ENCODE measurements around the gene IRGC. TPM values are rescaled to one million over a fixed set of nuclear protein-coding genes. Genes with fewer than 3 reads are reported as not detected.

IRGC gene
- polyA plus RNA-seq, 1 experiment: not detected

DNA sequence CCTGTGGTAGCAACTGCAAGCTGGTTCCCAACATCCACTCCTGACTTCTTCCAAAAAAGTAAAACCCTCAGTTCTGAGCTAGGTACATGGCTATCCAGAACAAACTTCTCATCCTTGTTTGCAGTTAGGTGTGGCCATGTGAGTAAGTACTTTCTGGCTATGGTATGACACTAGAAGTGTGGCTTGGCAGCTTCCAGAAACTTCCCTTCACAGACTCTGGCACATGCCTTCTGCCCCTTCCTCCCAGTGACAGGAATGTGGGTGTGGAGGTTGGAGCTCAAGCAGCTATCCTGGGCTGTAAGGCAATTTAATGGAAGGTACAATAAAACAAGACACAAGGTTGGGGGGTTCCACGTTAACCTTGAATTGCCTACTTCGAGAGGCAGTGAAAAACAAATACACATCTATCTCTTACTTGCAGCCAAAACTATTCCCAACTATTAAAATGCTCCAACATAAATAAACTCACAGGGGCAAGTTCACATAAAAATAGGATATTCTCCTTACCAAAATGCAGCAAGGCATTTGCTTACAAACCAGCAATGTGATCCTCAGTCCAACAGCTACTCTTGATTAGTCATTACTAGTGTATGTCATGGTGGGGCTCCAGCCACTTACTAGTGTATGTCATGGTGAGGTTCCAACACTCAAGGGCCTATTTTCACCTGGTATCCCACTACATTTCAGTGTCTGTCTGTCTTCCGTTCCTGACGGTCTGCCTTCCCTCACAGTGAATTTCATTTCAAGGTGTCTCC, 35.8 kb downstream of the IRGC start:
- ChIA-PET CTCF (interaction anchor here (1.0 to 2.9 kb wide), 9 partner anchors 8 to 648 kb away, joined by 3 to 15 read pairs (median 6); partner anchors contain the start of gene PLAUR), POLR2A (no interaction called here)
- Histone ChIP-seq H3K4me3 (ENCODE audit: low read depth, low read length) (no peak overlapping the region), H3K27me3 (ENCODE audit: control insufficient read depth, insufficient read depth, low read length) (no peaks in the 10 kb centered on the region), H3K36me3 (ENCODE audit: control insufficient read depth, insufficient read depth, low read length) (peaks cover 21% of the 10 kb centered on the region)
- TF ChIP-seq, protein P1, sequence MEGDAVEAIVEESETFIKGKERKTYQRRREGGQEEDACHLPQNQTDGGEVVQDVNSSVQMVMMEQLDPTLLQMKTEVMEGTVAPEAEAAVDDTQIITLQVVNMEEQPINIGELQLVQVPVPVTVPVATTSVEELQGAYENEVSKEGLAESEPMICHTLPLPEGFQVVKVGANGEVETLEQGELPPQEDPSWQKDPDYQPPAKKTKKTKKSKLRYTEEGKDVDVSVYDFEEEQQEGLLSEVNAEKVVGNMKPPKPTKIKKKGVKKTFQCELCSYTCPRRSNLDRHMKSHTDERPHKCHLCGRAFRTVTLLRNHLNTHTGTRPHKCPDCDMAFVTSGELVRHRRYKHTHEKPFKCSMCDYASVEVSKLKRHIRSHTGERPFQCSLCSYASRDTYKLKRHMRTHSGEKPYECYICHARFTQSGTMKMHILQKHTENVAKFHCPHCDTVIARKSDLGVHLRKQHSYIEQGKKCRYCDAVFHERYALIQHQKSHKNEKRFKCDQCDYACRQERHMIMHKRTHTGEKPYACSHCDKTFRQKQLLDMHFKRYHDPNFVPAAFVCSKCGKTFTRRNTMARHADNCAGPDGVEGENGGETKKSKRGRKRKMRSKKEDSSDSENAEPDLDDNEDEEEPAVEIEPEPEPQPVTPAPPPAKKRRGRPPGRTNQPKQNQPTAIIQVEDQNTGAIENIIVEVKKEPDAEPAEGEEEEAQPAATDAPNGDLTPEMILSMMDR (IDR thresholded peaks at IDR 0.05; ENCODE audit: insufficient read depth, low read depth, low read length): no peak
- DNase-seq (ENCODE audit: low read depth): no peak

DNA sequence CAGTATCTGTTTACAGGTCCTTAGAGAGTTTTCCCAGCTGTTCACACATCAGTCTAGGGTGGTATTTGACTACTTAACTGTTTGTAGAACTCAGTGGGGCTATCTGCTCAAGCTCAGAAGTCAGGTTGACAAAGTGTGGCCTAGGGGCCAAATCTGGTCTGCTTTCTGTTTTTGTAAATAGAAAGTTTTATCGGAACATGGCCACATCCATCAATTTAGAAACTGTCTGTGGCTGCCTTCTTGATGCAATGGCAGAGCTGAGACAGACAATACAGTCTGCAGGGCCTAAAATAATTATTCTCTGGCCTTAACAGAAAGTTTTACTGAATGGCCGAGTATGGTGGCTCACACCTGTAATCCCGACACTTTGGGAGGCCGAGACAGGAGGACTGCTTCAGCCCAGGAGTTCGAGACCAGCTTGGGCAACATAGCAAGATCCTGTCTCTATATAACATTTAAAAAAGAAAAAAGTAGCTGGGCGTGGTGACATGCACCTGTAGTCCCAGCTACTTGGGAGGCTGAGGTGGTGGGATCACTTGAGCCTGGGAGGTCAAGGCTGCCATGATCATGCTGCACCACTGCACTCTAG, 36.5 kb downstream of the IRGC start:
- Histone ChIP-seq H3K36me3 (ENCODE audit: control insufficient read depth, insufficient read depth, low read length) (peaks cover 20% of the 10 kb centered on the region), H3K27me3 (ENCODE audit: control insufficient read depth, insufficient read depth, low read length) (no peaks in the 10 kb centered on the region), H3K4me3 (ENCODE audit: low read depth, low read length) (no peak overlapping the region)
- TF ChIP-seq, protein P1 (IDR thresholded peaks at IDR 0.05; ENCODE audit: insufficient read depth, low read depth, low read length): no peak
- CTCF ChIA-PET: interaction anchor here (1.2 to 2.9 kb wide), 9 partner anchors 7 to 82 kb away, joined by 3 to 15 read pairs (median 6); partner anchors contain the start of gene PLAUR
- no peak for DNase-seq (ENCODE audit: low read depth)
- POLR2A ChIA-PET: interaction anchor here (0.7 to 1.0 kb wide), 2 partner anchors 12 to 82 kb away, joined by 3 to 8 read pairs; no protein-coding TSS in a partner anchor

DNA sequence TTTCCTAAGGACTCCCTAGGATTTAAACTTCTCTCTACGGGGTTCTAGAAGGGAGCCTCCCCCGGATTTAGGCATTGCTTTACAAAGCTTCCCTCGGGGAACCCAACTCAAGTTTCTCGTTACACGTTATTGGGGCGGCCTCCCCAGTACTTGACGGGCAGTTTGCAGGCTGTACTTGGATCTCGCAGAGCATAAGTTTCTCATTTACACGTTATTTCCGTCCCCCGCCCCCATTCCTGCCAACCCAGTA, 38.3 kb downstream of the IRGC start:
- H3K27me3 ChIP-seq (ENCODE audit: control insufficient read depth, insufficient read depth, low read length): no peaks in the 10 kb centered on the region
- peaks cover 11% of the 10 kb centered on the region for H3K36me3 ChIP-seq (ENCODE audit: control insufficient read depth, insufficient read depth, low read length)
- CTCF ChIA-PET: interaction anchor here (2.7 to 6.2 kb wide), 2 partner anchors 8 to 14 kb away, joined by 10 to 44 read pairs; no protein-coding TSS in a partner anchor
- POLR2A ChIA-PET: interaction anchor here (0.6 to 1.1 kb wide), 2 partner anchors 11 to 45 kb away, joined by 3 read pairs; no protein-coding TSS in a partner anchor
- TF ChIP-seq, protein P1 (IDR thresholded peaks at IDR 0.05; ENCODE audit: insufficient read depth, low read depth, low read length): no peak
- H3K4me3 ChIP-seq (ENCODE audit: low read depth, low read length): peak overlapping the region; percentile 62
- DNase-seq (ENCODE audit: low read depth): no peak

DNA sequence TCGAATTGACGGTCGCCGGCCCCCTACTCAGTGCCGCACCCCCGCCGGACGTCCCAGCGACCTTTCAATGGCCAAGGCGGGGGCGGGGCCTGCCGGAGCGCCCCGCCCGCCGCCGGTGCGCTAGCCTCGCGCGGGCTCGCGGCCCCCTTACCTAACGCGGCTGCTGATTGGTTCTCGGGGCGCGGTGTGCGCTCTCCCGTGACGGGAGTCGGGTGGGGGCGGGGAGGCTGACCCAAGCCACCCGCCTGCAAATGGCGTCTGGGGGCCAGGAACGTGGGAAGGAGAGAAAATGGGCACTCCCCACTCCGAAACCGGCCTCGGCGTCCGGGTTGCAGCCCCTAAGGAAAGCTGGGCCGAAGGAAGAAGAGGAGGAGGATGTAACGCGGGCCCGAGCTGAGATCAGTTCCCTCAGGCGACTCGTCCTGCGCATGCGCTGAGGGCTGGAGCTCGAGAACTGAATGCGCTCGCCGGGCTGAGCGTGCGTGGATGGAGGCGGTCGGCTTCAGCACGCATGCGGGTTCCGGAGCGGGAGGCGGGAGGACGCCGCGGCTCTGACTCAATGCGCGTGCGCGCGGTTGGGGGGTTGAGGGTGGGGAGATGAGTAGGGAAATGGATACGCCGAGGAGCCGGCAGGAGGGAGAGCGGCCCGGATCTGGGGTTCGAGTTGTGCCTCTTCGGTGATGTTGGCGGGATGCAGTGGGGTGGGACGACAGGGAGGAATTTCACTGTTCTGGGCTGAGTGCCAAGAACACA, 38.8 kb downstream of the IRGC start, which contains the start of gene SMG9:
Gene SMG9, minus strand, starts transcription at position 460 of the 753 bp plus-strand sequence. CDS start 4,221 bp downstream, outside the sequence.
- peak within 1 kb of the TSS; percentile 62 for H3K4me3 ChIP-seq (ENCODE audit: low read depth, low read length)
- DNase-seq (ENCODE audit: low read depth): peak; percentile 81
- peaks cover 9% of the 10 kb centered on the region for H3K36me3 ChIP-seq (ENCODE audit: control insufficient read depth, insufficient read depth, low read length)
- no peaks in the 10 kb centered on the region for H3K27me3 ChIP-seq (ENCODE audit: control insufficient read depth, insufficient read depth, low read length)
- POLR2A ChIA-PET: interaction anchor here (0.6 to 1.1 kb wide), 2 partner anchors 11 to 45 kb away, joined by 3 read pairs; no protein-coding TSS in a partner anchor
- CTCF ChIA-PET: interaction anchor here (0.7 to 6.2 kb wide), 3 partner anchors 9 to 48 kb away, joined by 3 to 44 read pairs (median 10); partner anchors contain the start of gene LYPD5
- TF ChIP-seq, protein P1 (IDR thresholded peaks at IDR 0.05; ENCODE audit: insufficient read depth, low read depth, low read length): no peak
